ENCODE data around the gene GCG.

GCG gene

GRCh38 chr2:162111958-162112850 lies 39.8 kb downstream of the GCG start:
- peaks cover 5% of the 10 kb centered on the region for H3K27me3 ChIP-seq (ENCODE audit: insufficient read depth, poor library complexity, severe bottlenecking)
- DNase-seq (ENCODE audit: low read depth in 1 of 2, low spot score in 1 of 2), result no peak
- H3K4me3 ChIP-seq (replicated peaks; ENCODE audit: insufficient read depth, low read length), result no peak overlapping the region
- no peak for TF ChIP-seq SPI1 (IDR thresholded peaks at IDR 0.05; ENCODE audit: borderline replicate concordance, low read depth)
- TF ChIP-seq REST (IDR thresholded peaks at IDR 0.05; ENCODE audit: insufficient replicate concordance, low read depth), result no peak
- TF ChIP-seq GABPA (IDR thresholded peaks at IDR 0.05; ENCODE audit: low read depth), result no peak
- no peak for TF ChIP-seq POLR2AphosphoS5 (IDR thresholded peaks at IDR 0.05; ENCODE audit: low read depth)
- TF ChIP-seq CTCF (IDR thresholded peaks at IDR 0.05; ENCODE audit: insufficient read depth, low read length), result no peak
- H3K27ac ChIP-seq (replicated peaks), result no peak overlapping the region

GRCh38 chr2:162107361-162107901 lies 44.6 kb downstream of the GCG start:
- no peak overlapping the region for H3K27ac ChIP-seq (replicated peaks)
- no peak for TF ChIP-seq POLR2AphosphoS5 (IDR thresholded peaks at IDR 0.05; ENCODE audit: low read depth)
- TF ChIP-seq GABPA (IDR thresholded peaks at IDR 0.05; ENCODE audit: low read depth), result no peak
- TF ChIP-seq CTCF (IDR thresholded peaks at IDR 0.05; ENCODE audit: insufficient read depth, low read length), result no peak
- TF ChIP-seq SPI1 (IDR thresholded peaks at IDR 0.05; ENCODE audit: borderline replicate concordance, low read depth), result no peak
- TF ChIP-seq REST (IDR thresholded peaks at IDR 0.05; ENCODE audit: insufficient replicate concordance, low read depth), result no peak
- peaks cover 5% of the 10 kb centered on the region for H3K27me3 ChIP-seq (ENCODE audit: insufficient read depth, poor library complexity, severe bottlenecking)
- no peak for DNase-seq (ENCODE audit: low read depth in 1 of 2, low spot score in 1 of 2)
- no peak overlapping the region for H3K4me3 ChIP-seq (replicated peaks; ENCODE audit: insufficient read depth, low read length)

- H3K27ac ChIP-seq (replicated peaks), result no peak overlapping the region
These were observed 45.3 kb downstream of the GCG start for GRCh38 chr2:162106746-162107145.

More at GRCh38 chr2:162106746-162107145, 45.3 kb downstream of the GCG start:
- Histone ChIP-seq H3K27me3 (ENCODE audit: insufficient read depth, poor library complexity, severe bottlenecking) (peaks cover 5% of the 10 kb centered on the region), H3K4me3 (replicated peaks; ENCODE audit: insufficient read depth, low read length) (no peak overlapping the region)
- no peak for DNase-seq (ENCODE audit: low read depth in 1 of 2, low spot score in 1 of 2)
- TF ChIP-seq REST (IDR thresholded peaks at IDR 0.05; ENCODE audit: insufficient replicate concordance, low read depth) (no peak), SPI1 (IDR thresholded peaks at IDR 0.05; ENCODE audit: borderline replicate concordance, low read depth) (no peak), CTCF (IDR thresholded peaks at IDR 0.05; ENCODE audit: insufficient read depth, low read length) (no peak), POLR2AphosphoS5 (IDR thresholded peaks at IDR 0.05; ENCODE audit: low read depth) (no peak), GABPA (IDR thresholded peaks at IDR 0.05; ENCODE audit: low read depth) (no peak)
